ENCODE results near the gene PUS10.

Gene PUS10

DNA sequence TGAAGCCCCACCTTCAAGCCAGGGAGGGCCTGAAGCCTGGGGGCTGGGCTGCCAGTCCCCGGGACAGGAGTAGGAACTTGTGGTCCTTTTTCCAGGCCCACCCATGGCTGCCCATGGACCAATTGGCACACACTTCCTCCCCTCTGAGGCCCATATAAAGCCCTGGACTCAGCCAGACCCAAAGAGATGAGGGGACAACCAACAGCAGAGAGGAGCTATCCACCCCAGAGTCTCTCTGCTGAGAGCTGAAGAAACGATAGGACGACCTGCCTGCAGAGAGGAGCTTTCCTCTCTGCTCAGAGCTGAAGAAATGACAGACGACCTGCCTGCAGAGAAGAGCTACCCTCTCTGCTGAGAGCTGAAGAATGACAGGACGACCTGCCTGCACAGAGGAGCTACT is 44.4 kb downstream of the PUS10 start:
- H3K4me3 ChIP-seq (ENCODE audit: control insufficient read depth, low read depth, low read length): no peak overlapping the region
- TF ChIP-seq, protein P1, sequence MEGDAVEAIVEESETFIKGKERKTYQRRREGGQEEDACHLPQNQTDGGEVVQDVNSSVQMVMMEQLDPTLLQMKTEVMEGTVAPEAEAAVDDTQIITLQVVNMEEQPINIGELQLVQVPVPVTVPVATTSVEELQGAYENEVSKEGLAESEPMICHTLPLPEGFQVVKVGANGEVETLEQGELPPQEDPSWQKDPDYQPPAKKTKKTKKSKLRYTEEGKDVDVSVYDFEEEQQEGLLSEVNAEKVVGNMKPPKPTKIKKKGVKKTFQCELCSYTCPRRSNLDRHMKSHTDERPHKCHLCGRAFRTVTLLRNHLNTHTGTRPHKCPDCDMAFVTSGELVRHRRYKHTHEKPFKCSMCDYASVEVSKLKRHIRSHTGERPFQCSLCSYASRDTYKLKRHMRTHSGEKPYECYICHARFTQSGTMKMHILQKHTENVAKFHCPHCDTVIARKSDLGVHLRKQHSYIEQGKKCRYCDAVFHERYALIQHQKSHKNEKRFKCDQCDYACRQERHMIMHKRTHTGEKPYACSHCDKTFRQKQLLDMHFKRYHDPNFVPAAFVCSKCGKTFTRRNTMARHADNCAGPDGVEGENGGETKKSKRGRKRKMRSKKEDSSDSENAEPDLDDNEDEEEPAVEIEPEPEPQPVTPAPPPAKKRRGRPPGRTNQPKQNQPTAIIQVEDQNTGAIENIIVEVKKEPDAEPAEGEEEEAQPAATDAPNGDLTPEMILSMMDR (IDR thresholded peaks at IDR 0.05; ENCODE audit: control insufficient read depth, insufficient read depth, low read depth, low read length, missing control alignments): no peak
- no peak for DNase-seq (ENCODE audit: low read depth)

DNA sequence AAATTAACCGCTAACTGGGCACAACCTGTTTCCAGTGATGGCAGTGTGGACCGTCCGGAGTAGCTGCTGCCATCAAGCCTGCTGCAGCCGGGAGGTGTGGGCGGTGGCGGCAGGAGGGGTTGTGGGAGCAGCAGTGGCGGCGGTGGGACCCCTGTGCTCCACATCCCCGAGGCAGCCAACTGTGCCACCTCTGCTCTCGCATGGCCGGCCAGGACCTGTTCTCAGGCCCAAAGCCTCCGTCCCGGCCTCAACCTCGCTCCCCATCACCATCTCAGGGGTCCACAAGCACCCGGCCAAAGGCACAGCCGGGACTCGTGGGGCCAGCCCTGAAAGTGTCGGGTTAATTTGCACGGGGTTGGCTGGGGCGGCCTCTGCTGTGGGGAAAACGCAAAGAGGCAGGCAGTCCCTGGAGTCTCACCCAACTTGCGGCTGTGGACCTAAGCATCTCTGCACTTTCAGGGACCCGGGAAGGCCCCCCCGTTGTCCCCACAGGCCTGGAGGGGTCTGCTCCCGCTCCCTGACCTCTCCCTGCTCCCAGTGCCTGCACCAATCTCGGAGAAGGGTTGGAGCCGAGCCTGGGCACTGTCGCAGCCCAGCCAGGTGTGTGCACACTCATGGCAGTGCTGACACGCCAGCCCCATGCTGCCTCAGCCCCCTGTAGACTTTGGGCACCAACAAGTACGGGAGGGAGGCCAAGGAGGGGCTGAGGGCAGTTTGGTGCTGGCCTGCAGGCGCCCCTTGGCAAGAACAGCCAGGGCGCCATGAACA is 45.0 kb downstream of the PUS10 start:
- H3K4me3 ChIP-seq (ENCODE audit: control insufficient read depth, low read depth, low read length): no peak overlapping the region
- no peak for DNase-seq (ENCODE audit: low read depth)
- TF ChIP-seq, protein P1 (IDR thresholded peaks at IDR 0.05; ENCODE audit: control insufficient read depth, insufficient read depth, low read depth, low read length, missing control alignments): no peak

GRCh38 chr2:60966507-60967405 is 51.3 kb downstream of the PUS10 start:
- TF ChIP-seq, protein P1 (IDR thresholded peaks at IDR 0.05; ENCODE audit: control insufficient read depth, insufficient read depth, low read depth, low read length, missing control alignments): no peak
- H3K4me3 ChIP-seq (ENCODE audit: control insufficient read depth, low read depth, low read length): no peak overlapping the region

DNA sequence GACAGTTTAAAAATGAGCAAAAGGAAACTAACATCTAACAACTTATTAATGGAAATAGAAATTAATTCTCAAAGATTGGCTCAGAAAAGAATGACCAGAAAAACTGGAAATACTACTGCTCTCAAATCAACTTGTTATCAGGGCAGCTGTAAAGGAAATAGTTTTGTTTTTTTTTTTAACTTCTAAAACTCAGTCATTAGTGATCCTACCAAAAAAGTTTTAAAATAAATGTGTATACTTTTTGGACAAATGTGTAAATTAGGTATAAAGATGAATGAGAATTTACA is 52.6 kb downstream of the PUS10 start:
- H3K4me3 ChIP-seq (ENCODE audit: control insufficient read depth, low read depth, low read length): no peak overlapping the region
- DNase-seq (ENCODE audit: low read depth): no peak
- TF ChIP-seq, protein P1 (IDR thresholded peaks at IDR 0.05; ENCODE audit: control insufficient read depth, insufficient read depth, low read depth, low read length, missing control alignments): no peak

More at GRCh38 chr2:60966507-60967405, 51.3 kb downstream of the PUS10 start:
- DNase-seq (ENCODE audit: low read depth): no peak

DNA sequence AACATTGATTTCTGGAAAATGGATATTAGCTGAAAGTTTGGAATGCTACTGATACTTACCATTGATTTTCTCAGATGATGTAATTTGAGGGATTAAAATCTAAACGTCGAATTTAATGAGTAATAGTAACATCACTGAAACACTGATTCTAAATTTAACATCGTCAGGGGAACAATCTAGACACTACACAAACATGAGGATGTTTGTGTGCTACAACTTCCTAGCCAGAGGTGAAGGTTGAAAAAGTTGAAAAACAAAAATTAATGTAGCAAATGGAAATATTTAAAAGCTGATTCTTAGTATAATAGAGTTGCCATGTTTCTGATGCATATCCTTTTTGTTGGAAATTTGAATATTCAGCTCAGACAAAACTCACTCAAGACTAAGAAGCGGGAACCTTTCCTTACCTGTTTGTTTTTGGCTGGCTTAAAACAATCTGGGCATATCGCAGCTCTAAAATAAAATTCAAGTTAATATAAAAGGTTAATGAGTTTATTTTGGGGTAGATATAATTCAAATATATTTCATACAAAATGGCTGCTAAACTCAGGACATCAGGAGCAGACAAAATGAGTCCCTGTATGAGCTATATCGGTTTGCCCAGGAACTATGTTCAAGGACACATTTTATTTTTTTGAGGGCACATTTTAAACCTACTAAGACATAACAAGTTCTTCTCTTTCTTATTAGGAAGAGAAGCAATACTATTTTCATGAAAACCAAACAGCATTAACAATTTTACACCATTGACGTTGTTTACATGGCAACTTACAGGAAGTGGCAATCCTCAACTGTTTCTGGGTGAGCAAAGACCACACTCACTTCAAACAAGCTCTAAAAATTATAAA is 53.2 kb downstream of the PUS10 start:
- no peak for DNase-seq (ENCODE audit: low read depth)
- no peak overlapping the region for H3K4me3 ChIP-seq (ENCODE audit: control insufficient read depth, low read depth, low read length)

GRCh38 chr2:60963190-60963589 is 54.9 kb downstream of the PUS10 start:
- H3K4me3 ChIP-seq (ENCODE audit: control insufficient read depth, low read depth, low read length): no peak overlapping the region
- TF ChIP-seq, protein P1 (IDR thresholded peaks at IDR 0.05; ENCODE audit: control insufficient read depth, insufficient read depth, low read depth, low read length, missing control alignments): no peak
- no peak for DNase-seq (ENCODE audit: low read depth)

More for the DNA sequence above, 53.2 kb downstream of the PUS10 start:
- TF ChIP-seq, protein P1 (IDR thresholded peaks at IDR 0.05; ENCODE audit: control insufficient read depth, insufficient read depth, low read depth, low read length, missing control alignments): no peak

Measured in AG09309 (cell line).